ENCODE measurements around the gene HOXC12. TPM values are rescaled to one million over a fixed set of nuclear protein-coding genes. Genes with fewer than 3 reads are reported as not detected.

Gene HOXC12
- total RNA-seq, 1 donor from 2014 or later: not detected

GRCh38 chr12:53972152-53972702 lies 17.5 kb downstream of the HOXC12 start:
- no peak for DNase-seq (ENCODE audit: low spot score)

DNA sequence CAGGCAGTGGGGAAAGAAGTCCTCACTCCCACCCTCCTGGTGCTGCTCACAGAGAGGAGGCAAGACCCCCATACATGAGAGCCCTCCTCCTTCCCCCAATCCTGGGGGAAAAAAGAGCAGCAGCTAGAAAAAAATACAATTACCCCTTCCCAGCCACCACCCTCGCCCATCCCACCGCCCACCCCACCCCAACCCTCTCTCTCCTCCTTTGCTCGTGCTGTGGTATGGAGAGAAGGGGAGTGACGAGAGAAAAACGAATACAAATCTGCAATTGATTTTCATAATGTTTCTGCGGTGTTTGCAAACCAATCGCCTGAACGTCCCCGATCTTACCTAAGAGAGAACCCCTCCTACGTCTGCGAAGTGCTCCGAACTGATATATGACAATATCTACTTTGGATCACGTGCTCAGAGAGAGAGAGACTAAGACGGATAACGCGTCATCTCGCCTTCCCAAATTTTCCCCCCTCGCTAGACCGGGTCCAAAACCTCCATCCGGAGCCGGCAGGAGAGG lies 18.1 kb downstream of the HOXC12 start, which contains the start of gene HOXC11:
Gene HOXC11, plus strand, starts transcription at position 405 of the 514 bp plus-strand sequence. CDS start 116 bp downstream, outside the sequence.
- DNase-seq (ENCODE audit: low spot score): no peak

GRCh38 chr12:53973236-53974042 lies 18.7 kb downstream of the HOXC12 start:
- DNase-seq (ENCODE audit: low spot score): no peak

DNA sequence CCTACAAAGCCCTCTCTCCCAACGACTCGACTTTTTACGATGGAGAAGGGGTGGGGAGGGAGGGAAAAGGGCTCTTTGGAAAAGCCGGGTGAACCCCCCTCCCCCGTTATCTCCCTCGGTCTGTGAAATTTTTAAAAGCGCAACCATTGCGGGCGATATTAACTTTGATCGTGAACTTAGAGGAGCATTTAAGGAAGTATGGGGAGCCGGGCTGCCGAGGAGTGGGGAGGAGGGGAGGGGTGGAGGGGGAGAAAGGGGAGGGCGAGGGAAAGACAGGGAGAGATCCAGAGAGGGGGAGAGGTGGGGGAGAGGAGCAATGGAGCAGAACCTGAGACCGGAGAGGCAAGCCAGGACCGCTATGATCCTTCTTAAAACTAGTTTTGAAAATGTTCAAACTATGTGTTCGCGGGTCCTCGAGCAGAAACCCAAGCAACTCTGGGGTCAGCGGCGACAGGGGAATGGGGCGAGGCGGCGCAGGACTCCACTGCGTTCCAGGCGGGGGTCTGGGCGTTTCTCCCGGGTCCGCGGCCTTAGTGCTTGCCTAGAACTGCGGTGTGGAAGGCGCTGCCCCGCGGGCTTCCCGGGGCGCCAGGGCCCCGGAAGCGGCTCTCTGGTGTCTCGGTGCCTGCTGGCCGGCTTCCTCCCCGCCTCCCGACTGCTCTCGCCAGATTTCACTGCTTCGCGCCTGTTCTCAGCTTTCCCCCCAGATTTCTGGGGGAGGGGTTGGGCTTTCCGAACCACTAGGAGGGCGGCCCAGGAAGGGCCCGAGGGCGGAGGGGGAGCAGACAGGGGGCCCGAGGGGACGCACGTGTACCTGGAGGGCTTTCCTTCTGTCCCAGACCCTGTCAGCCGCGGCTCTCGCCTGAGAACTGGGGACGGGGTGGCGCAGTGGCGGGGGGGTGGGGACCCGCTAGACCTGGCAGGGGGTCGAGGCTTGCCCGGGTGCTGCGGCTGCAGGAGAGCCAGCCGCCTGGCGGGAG lies 19.7 kb downstream of the HOXC12 start, which contains the start of gene HOTAIR:
Gene HOTAIR, minus strand, starts transcription at position 871 of the 980 bp plus-strand sequence.
- DNase-seq (ENCODE audit: low spot score): no peak

DNA sequence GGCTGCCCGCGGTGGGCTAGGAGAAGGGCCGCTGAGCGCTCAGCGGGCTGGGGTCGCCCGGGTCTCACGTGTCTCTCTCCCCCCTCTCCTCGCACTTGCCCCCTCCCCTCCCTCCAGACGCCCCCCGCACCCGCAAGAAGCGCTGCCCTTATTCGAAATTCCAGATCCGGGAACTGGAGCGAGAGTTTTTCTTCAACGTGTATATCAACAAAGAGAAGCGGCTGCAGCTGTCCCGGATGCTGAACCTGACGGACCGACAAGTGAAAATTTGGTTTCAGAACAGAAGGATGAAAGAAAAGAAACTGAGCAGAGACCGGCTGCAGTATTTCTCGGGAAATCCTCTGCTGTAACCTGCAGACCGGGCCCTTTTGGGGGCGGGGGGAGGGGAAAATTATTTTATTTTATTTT lies 20.4 kb downstream of the HOXC12 start:
- DNase-seq (ENCODE audit: low spot score): no peak

- no peak for DNase-seq (ENCODE audit: low spot score)
These were observed 20.9 kb downstream of the HOXC12 start for GRCh38 chr12:53975479-53976152.

- DNase-seq (ENCODE audit: low spot score): no peak
These were observed 21.6 kb downstream of the HOXC12 start for GRCh38 chr12:53976172-53976822.

DNA sequence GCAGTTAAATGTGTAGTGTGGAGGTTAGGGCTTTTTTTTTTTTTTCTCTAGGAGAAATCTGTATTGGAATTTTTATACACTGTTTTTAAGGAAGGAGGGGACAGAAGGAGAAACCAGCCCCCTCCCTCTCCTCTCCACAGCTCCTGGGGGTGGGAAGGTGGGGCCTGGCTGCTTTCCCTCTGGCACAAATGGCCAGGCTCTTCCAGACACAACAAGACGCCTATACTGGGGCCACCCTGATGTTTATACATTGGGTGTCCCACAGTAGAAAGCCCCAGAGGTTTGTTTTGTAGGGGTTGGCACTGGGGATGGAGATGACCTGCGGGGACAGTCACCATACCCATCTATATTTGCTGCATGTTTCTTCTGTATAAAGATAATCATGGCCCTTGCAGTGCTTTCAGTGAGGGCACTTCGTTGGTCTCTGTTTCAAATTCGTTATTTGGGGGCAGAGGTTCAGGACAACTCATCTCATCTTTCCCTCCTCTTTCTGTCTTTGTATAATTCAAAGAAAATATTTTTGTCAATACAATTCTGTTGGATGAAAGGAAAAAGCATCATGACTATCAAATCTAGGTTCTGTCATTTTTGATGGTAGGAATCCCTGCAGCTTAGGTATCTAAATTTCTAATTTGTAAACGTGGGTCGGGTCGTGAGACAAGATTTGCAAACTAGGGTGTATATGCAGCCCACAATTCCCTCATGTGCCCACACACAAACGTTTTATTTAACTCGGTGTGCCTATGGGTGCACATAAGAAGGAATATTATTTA lies 22.3 kb downstream of the HOXC12 start:
- DNase-seq (ENCODE audit: low spot score): no peak

- DNase-seq (ENCODE audit: low spot score): no peak
These were observed 23.1 kb downstream of the HOXC12 start for GRCh38 chr12:53977596-53978445.

GRCh38 chr12:53978477-53979356 lies 24.0 kb downstream of the HOXC12 start:
- DNase-seq (ENCODE audit: low spot score): no peak

- no peak for DNase-seq (ENCODE audit: low spot score)
These were observed 25.6 kb downstream of the HOXC12 start for GRCh38 chr12:53980104-53980801.

- no peak for DNase-seq (ENCODE audit: low spot score)
These were observed 26.2 kb downstream of the HOXC12 start for GRCh38 chr12:53980802-53981496.

GRCh38 chr12:53981634-53982565 lies 27.2 kb downstream of the HOXC12 start:
- DNase-seq (ENCODE audit: low spot score): no peak

- DNase-seq (ENCODE audit: low spot score): no peak
These were observed 28.2 kb downstream of the HOXC12 start for GRCh38 chr12:53982648-53983567.
